GM12878 (cell line): Measurements from ENCODE around the gene PRMT5. TPM values are rescaled to one million over a fixed set of nuclear protein-coding genes. Genes with fewer than 3 reads are reported as not detected.

Experiments used
- ATAC-seq: fragments of 200-7000 bp; cut with Tn5 transposase; 3 replicates; pipeline ENCODE4 v1.9.1; 2020; ENCODE audit warnings: mild to moderate bottlenecking, moderate library complexity
- BruUV-seq: library from RNA; stranded (reverse); fragments of 400-500 nt; replicated peaks from 2 replicates; lab custom pipeline; 2021; lab: Mats Ljungman, UMichigan
- CTCF ChIA-PET: fragments of 300-600 bp; sonication (Branson Sonifier 250); formaldehyde crosslinking; extraction: SDS; loops from one replicate; lab custom pipeline; 2021; ENCODE audit warnings: inconsistent platforms; lab: Yijun Ruan, JAX
- POLR2A ChIA-PET: fragments of 350-600 bp; formaldehyde crosslinking; extraction: SDS; loops from one replicate; lab custom pipeline; 2021; ENCODE audit warnings: inconsistent platforms; lab: Charles Lee
- RAD21 ChIA-PET: fragments of 300-600 bp; sonication (Branson Sonifier 250); formaldehyde crosslinking; loops from one replicate; lab custom pipeline; 2023; ENCODE audit warnings: antibody characterized with exemption; ENCODE audit not compliant: unreplicated experiment; lab: Charles Lee
- SMC1A ChIA-PET: fragments of 300-600 bp; sonication (Branson Sonifier 250); formaldehyde crosslinking; loops from one replicate; lab custom pipeline; 2023; ENCODE audit not compliant: unreplicated experiment, uncharacterized antibody; lab: Charles Lee
- DNase-seq: peaks from one replicate; pipeline ENCODE4 v3.0.0-alpha.2; 2011; ENCODE audit warnings: low read depth, low spot score
- FAIRE-seq: peaks from 3 replicates; lab custom pipeline; 2011; peaks lifted over from hg19 to GRCh38; lab: Jason Lieb, UNC
- H2AFZ ChIP-seq: 2 replicates; pipeline ENCODE4 v1.6.0; 2011; ENCODE audit warnings: low read depth, low read length, control low read depth; ENCODE audit not compliant: control insufficient read depth
- H3K27ac ChIP-seq: 2 replicates; pipeline ENCODE4 v1.5.1; 2011; ENCODE audit warnings: control low read depth; ENCODE audit not compliant: control insufficient read depth, insufficient read depth
- H3K27me3 ChIP-seq, 2 experiments: replicated peaks in 1 of 2; 2 replicates each; pipeline versions ENCODE4 v1.6.0 to v1.6.1; 2011; ENCODE audit warnings: low read length in 1 of 2; ENCODE audit not compliant: control insufficient read depth in 2 of 2, insufficient read depth in 2 of 2
- H3K36me3 ChIP-seq, 2 experiments: 2 replicates each; pipeline ENCODE4 v1.5.1; 2011; ENCODE audit warnings: low read length in 1 of 2; ENCODE audit not compliant: control insufficient read depth in 2 of 2, insufficient read depth in 2 of 2
- H3K4me1 ChIP-seq: 2 replicates; pipeline ENCODE4 v1.6.1; 2011; ENCODE audit warnings: mild to moderate bottlenecking, low read length, moderate library complexity, mixed read lengths; ENCODE audit not compliant: control insufficient read depth, insufficient read depth
- H3K4me2 ChIP-seq: 2 replicates; pipeline ENCODE4 v1.6.0; 2011; ENCODE audit warnings: control low read depth; ENCODE audit not compliant: control insufficient read depth, insufficient read depth
- H3K4me3 ChIP-seq: fragments of 200-600 bp; sonication (generic); 2 replicates; pipeline ENCODE4 v1.5.1; 2016
- H3K79me2 ChIP-seq: 2 replicates; pipeline ENCODE4 v1.6.0; 2011; ENCODE audit warnings: low read length; ENCODE audit not compliant: control insufficient read depth, insufficient read depth
- H3K9ac ChIP-seq: 2 replicates; pipeline ENCODE4 v1.8.0; 2011; ENCODE audit warnings: low read length, control low read depth, mixed read lengths; ENCODE audit not compliant: control insufficient read depth, insufficient read depth
- H3K9me3 ChIP-seq: replicated peaks from 3 replicates; pipeline ENCODE4 v1.5.1; 2011; ENCODE audit warnings: mild to moderate bottlenecking, low read length; ENCODE audit not compliant: control insufficient read depth, insufficient read depth
- H4K20me1 ChIP-seq: 2 replicates; pipeline ENCODE4 v1.6.0; 2011; ENCODE audit not compliant: control insufficient read depth, insufficient read depth
- CUX1 ChIP-seq: IDR thresholded peaks from 2 replicates; pipeline ENCODE4 v1.6.1; 2012; ENCODE audit warnings: improper control_type of control experiment, low read depth, low read length; ENCODE audit not compliant: insufficient replicate concordance
- FOXM1 ChIP-seq: IDR thresholded peaks from 2 replicates; pipeline ENCODE4 v1.6.1; 2012; ENCODE audit warnings: low read depth, mild to moderate bottlenecking, inconsistent platforms, low read length, moderate library complexity
- MYC ChIP-seq: IDR thresholded peaks from 2 replicates; pipeline ENCODE4 v1.6.1; 2011; ENCODE audit warnings: mild to moderate bottlenecking, low read length, moderate library complexity, inconsistent platforms; ENCODE audit not compliant: insufficient read depth, insufficient replicate concordance, insufficient read length, severe bottlenecking
- POLR2AphosphoS2 ChIP-seq: IDR thresholded peaks from 2 replicates; pipeline ENCODE4 v1.6.1; 2011; ENCODE audit warnings: low read depth, mild to moderate bottlenecking, low read length, improper control_type of control experiment, moderate library complexity
- RFX5 ChIP-seq: IDR thresholded peaks from 2 replicates; pipeline ENCODE4 v1.6.1; 2011; ENCODE audit warnings: low read depth, low read length, improper control_type of control experiment
- TBL1XR1 ChIP-seq: IDR thresholded peaks from 2 replicates; pipeline ENCODE4 v1.6.1; 2012; ENCODE audit warnings: low read depth, low read length, improper control_type of control experiment
- ZNF24 ChIP-seq: fragments of 450-650 bp; IDR thresholded peaks from 2 replicates; pipeline ENCODE4 v1.6.1; 2017; ENCODE audit warnings: antibody characterized with exemption, mild to moderate bottlenecking
- ZNF687 ChIP-seq: fragments of 450-650 bp; IDR thresholded peaks from 2 replicates; pipeline ENCODE4 v1.6.1; 2017; ENCODE audit warnings: mild to moderate bottlenecking, moderate library complexity
- WGBS: methylation state at CpG from one replicate; pipeline ENCODE4 v1.1.6; 2016; ENCODE audit warnings: low lambda C conversion rate; ENCODE audit not compliant: insufficient replicate concordance, insufficient coverage; ENCODE audit errors: missing lambda C conversion rate; 5-methylcytosine and 5-hydroxymethylcytosine counted together
- in situ Hi-C: fragments of 300-500 bp; cut with MboI; formaldehyde crosslinking; loops from 9 replicates; pipeline ENCODE4 v1.14.3; 2018; ENCODE audit warnings: mixed read lengths
- intact Hi-C: fragments of 100-400 bp; cut with micrococcal nuclease; formaldehyde crosslinking; loops from one replicate; pipeline ENCODE4 v1.14.2; 2022; ENCODE audit not compliant: unreplicated experiment
- polyA plus RNA-seq, 11 experiments: library from polyadenylated mRNA; depleted of rRNA in 4 of 11; unstranded in 6 of 11; stranded (reverse) in 5 of 11; fragments of >200 nt; fragmentation: Nextera tagmentation in 4 of 11; fragmentation: Illumina TruSeq in 1 of 11; extraction: Ambion mirVana in 4 of 11; extraction: Trizol in 1 of 11; gene quantifications; 1 replicate in 1 of 11; 2 replicates in 10 of 11; pipeline versions ENCODE4 v1.2.1 to v1.2.3, GENCODE V29; 2011 to 2016; ENCODE audit warnings: inconsistent platforms in 2 of 11, missing spikeins in 2 of 11, low read depth in 1 of 11
- total RNA-seq, 4 experiments: library from RNA; depleted of rRNA in 3 of 4; stranded (reverse); fragments of >200 nt in 3 of 4; fragmentation: Illumina TruSeq in 1 of 4; extraction: Trizol in 1 of 4; gene quantifications; 2 replicates each; pipeline versions ENCODE4 v1.2.1 to v1.2.3, GENCODE V29; 2013 to 2021
- TF ChIP-seq, protein P1 (sequence below): fragments of 450-650 bp; IDR thresholded peaks from 2 replicates; pipeline ENCODE4 v1.6.1; 2017; ENCODE audit warnings: antibody characterized with exemption, mild to moderate bottlenecking, moderate library complexity

PRMT5 gene
- total and polyA plus RNA-seq, 10 of the 15 experiments (the other 5 are each of a cell fraction or from before 2014, with no cell fraction given), result 54.3 to 221 (median 111) TPM

- TF ChIP-seq CUX1, result no peak
- TF ChIP-seq, all 136 proteins: peak for 1
Measured at GRCh38 chr14:22906073-22906472, 23.1 kb downstream of the PRMT5 start (continued).

DNA sequence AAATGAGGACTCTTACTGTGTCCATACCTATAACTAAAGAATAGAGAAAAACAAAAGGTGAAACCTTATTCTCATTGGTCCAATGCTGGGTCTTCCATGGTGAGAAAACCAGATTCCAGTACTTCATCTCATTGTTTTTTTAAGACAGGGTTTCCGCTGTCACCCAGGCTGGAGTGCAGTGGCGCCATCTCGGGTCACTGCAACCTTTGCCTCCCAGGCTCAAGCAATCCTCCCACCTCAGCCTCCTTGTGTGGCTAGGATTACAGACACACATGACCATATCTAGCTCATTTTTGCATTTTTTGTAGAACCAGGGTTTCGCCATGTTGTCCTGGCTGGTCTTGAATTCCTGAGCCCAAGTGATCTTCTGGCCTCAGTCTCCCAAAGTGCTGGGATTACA is 23.5 kb downstream of the PRMT5 start:
- ATAC-seq (no peak), FAIRE-seq (no peak), DNase-seq (no peak)
- Histone ChIP-seq H3K4me1 (no peaks in the 10 kb centered on the region), H2AFZ (no peak overlapping the region), H4K20me1 (no peaks in the 10 kb centered on the region), H3K9me3 (no peaks in the 10 kb centered on the region), H3K4me3 (no peak overlapping the region), H3K36me3 (peaks cover 26 to 40% of the 10 kb centered on the region in 2 experiments), H3K79me2 (no peaks in the 10 kb centered on the region; the same call in 1 of the 2 replicates), H3K27ac (no peak overlapping the region), H3K4me2 (no peak overlapping the region), H3K9ac (no peak overlapping the region), H3K27me3 (no peaks in the 10 kb centered on the region)
- in situ Hi-C loops (no loop called here), intact Hi-C loops (no loop called here)
- BruUV-seq, result no TSS peak
- ChIA-PET CTCF (interaction anchor here (0.6 kb wide), 1 partner anchor 86 kb away, joined by 3 read pairs; no protein-coding TSS in a partner anchor), RAD21 (no interaction called here), POLR2A (no interaction called here), SMC1A (no interaction called here)
- 100% methylated on average over 4 of the region's 4 CpGs for WGBS
- TF ChIP-seq POLR2AphosphoS2 (no peak), TBL1XR1 (no peak), MYC (no peak), ZNF24 (no peak), RFX5 (no peak), ZNF687 (no peak), FOXM1 (no peak)
- TF ChIP-seq, protein P1, sequence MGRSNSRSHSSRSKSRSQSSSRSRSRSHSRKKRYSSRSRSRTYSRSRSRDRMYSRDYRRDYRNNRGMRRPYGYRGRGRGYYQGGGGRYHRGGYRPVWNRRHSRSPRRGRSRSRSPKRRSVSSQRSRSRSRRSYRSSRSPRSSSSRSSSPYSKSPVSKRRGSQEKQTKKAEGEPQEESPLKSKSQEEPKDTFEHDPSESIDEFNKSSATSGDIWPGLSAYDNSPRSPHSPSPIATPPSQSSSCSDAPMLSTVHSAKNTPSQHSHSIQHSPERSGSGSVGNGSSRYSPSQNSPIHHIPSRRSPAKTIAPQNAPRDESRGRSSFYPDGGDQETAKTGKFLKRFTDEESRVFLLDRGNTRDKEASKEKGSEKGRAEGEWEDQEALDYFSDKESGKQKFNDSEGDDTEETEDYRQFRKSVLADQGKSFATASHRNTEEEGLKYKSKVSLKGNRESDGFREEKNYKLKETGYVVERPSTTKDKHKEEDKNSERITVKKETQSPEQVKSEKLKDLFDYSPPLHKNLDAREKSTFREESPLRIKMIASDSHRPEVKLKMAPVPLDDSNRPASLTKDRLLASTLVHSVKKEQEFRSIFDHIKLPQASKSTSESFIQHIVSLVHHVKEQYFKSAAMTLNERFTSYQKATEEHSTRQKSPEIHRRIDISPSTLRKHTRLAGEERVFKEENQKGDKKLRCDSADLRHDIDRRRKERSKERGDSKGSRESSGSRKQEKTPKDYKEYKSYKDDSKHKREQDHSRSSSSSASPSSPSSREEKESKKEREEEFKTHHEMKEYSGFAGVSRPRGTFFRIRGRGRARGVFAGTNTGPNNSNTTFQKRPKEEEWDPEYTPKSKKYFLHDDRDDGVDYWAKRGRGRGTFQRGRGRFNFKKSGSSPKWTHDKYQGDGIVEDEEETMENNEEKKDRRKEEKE, result no peak
